NK-92 treated with Interleukin-12 subunit alpha and Interleukin-12 subunit beta, amount 100 ng/mL, for 24 hours (cell line): Measurements from ENCODE around the gene PDZD11.
"Not testable (repeated sequence)": the region's sequence is repeated elsewhere in the genome, so short reads cannot be mapped to it uniquely, and the experiment has no call there.

Experiments used
- DNase-seq: peaks from one replicate; lab custom pipeline; 2025; lab: John Stamatoyannopoulos, UW

Gene PDZD11, protein sequence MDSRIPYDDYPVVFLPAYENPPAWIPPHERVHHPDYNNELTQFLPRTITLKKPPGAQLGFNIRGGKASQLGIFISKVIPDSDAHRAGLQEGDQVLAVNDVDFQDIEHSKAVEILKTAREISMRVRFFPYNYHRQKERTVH

GRCh38 chrX:70289793-70290770, at the start of gene PDZD11, which contains the start of gene KIF4A:
PDZD11 (minus strand) TSS chrX:70289927; CDS start chrX:70289341, 586 bp downstream.
KIF4A (plus strand) TSS chrX:70290104; CDS start chrX:70290459, 355 bp downstream.
- DNase-seq = peak; percentile 69

DNA sequence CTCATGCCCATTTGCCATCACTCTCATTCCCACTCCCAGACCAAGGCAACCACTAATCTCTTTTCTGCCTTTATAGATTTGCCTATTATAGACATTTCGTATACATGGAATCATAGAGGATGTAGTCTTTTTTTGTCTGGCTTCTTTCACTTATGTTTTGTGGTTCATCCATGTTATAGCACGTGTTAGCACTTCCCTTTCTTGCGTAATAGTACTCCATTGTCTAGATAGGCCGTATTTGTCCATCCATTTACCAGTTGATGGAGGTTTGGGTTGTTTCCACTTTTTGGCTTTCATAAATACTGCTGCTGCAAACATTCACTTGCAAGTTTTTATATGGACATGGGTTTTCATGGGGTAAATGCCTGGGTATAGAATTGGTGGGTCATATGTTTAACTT, 48.6 kb upstream of the PDZD11 start:
- DNase-seq = no peak

GRCh38 chrX:70336767-70337166, 47.0 kb upstream of the PDZD11 start:
- no peak for DNase-seq

DNA sequence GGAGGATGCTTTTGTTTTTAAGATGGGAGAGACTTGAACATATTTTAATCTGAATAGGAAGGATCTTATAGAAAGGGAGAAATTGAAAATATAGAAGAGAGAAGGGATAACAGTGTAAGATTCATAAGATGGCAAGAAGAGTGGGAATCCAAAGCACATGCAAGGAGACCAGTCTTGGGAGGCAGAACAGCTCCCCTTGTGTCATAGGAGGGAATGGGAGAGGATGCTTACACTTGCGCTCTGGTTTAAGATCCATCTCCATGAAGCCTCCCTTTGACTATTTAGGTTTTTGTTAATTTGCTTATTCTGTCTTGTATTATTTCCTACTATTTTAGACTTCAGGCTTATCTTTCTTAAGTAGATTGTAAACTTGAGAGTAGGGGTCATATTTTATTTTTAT, 42.9 kb upstream of the PDZD11 start:
- no peak for DNase-seq

- DNase-seq = no peak
Observed at GRCh38 chrX:70331161-70331560, 41.4 kb upstream of the PDZD11 start.

DNA sequence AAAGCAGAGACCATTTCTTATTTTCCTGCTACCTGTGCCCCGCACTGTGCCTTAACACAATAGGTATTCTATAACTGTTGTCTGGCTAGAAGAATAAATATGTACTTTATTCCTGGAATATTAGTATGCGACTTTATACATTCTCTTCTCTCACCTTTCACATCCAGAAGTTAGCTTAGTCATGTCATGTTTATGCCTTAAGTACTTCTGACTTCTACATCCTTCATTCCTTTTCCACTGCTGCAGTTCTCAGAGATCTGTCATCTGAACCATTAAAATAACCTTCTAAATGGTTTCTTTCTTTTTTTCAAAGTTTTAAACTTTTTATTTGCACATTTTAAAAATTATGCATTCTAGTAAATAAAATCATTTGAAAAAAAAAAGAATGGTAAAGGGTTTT, 34.6 kb upstream of the PDZD11 start:
- DNase-seq = no peak

DNA sequence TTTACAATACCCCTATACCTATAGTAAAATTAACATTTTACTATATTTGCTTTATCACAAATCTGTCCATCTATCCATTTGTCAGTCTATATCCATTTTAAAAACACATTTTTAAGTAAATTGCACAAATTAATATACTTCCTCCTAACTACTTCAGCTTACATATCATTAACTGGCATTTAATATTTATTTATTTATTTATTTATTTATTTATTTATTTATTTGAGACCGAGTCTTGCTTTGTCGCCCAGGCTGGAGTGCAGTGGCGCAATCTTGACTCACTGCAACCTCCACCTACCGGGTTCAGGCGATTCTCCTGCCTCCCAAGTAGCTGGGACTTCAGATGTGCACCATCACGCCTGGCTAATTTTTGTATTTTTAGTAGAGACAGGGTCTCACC, 33.9 kb upstream of the PDZD11 start:
- not testable (repeated sequence) for DNase-seq

- DNase-seq = no peak
Observed at GRCh38 chrX:70322784-70323183, 33.1 kb upstream of the PDZD11 start.

DNA sequence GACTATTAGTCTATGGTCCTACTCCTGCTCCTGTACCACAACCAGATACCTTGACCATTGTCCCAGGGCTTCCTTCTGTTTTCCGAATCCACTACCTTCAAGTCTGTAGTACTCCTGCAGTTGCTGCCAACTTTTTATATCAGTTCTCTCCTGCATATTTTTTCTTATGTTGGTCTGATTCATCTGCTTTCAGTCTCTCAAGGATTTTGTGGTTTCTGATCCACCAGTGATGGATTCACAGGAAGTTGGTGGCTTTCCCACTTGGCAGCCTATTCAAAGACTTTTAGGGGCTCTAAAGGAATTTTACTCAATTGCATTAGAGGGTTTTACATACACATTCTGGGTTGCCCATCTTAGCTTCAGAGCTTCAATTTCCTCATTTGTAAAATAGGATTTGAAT, 23.8 kb upstream of the PDZD11 start:
- no peak for DNase-seq

DNA sequence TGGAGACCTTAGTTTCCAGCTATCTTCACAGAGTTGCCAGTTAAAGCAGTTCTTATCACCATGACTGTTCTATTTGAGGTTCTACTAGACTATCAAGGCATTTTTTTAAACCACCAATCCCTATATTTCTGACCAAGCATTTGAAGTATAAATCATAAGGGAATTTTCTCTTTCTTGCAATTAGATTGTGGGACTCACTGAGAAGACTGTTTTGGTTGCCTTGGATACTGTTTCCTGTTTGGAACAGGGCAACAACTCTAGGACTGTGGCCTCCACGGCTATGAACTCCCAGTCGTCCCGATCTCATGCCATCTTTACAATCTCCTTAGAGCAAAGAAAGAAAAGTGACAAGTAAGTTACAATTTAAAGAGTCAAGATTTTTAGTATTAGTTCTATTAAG, 12.0 kb upstream of the PDZD11 start:
- no peak for DNase-seq

GRCh38 chrX:70293621-70294020, 3.9 kb upstream of the PDZD11 start:
- DNase-seq = no peak

GRCh38 chrX:70292788-70293187, 3.1 kb upstream of the PDZD11 start:
- DNase-seq = no peak

DNA sequence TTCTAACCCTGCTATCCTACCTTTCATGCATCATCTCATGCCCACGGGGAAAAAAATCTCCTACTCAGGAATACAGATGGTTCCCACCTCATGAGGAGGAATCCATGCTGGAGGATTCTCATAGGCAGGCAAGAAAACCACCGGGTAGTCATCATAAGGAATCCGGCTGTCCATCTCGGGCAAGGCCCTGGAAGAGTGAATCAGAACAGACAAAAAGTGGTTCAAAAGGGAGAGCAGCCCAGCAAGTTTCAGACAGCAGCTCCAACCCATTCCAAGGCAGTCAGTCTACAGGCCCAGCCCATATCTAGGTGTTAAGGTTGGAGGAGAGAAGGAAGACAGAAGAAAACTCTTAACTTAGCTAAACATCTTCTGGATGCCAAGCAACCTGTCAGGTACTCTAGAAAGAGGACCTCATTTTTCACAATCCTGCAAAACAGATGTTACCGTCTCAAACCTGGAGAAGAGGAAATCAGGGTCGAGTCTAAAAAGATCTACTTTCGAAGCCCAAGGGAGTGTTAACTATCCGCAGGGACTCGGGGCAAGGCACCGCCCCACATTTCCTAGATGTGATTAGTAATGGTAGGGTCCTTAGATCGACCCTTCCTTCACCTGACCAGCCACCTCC, 447 bp downstream of the PDZD11 start:
- DNase-seq = no peak

DNA sequence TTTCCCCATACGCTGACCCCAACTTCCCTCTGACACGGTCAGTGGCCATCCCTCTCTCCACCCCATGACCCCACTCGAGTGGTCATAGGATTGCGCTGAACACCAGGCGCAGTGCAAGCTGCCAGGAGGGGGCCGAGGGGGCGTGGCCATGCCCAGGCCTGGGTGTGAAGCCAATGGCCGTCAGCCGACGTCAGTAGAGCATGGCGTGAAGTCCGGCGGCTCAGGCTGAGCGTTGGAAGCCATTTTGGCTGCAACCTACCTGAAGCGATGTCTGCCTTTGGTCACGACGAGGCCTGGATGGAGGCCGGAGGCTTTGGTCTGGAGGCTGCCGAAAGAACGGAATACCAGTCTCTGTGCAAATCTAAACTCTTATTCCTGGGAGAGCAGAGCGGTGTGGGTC, 7.8 kb downstream of the PDZD11 start, which contains the start of gene RAB41:
TSS of gene RAB41 (plus strand) at position 222 of the 400 bp plus-strand sequence. CDS start at position 268, 46 bp downstream.
- no peak for DNase-seq

DNA sequence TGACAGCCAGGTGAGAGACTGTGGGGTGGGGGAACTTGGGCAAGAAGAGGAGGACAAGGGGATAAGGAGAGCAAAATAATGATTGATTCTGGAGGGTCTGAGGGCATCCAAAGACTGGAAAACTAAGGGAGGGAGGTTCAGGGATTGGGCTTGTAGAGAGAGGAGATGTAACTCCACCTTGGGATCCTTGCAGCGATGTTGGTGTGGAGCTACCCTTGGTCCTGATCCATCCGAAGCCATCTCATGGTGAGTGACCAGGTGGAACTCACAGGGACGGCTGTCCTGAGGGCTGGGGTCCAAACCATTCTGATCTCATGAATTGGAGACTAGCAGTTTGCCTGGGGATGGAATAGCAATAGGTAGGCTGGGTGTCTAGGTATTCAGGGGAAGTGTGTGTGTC, 9.2 kb downstream of the PDZD11 start:
- DNase-seq = no peak

GRCh38 chrX:70279081-70279480, 10.6 kb downstream of the PDZD11 start:
- no peak for DNase-seq

GRCh38 chrX:70274029-70274428, 15.7 kb downstream of the PDZD11 start:
- DNase-seq = not testable (repeated sequence)

- no peak for DNase-seq
Observed at GRCh38 chrX:70268034-70268433, 21.7 kb downstream of the PDZD11 start, which contains the start of gene ARR3. ARR3 (plus strand) TSS chrX:70268334; CDS start chrX:70269386, 1,052 bp downstream.

- DNase-seq = no peak
Observed at GRCh38 chrX:70264784-70265183, 24.9 kb downstream of the PDZD11 start.

- DNase-seq = no peak
Observed at GRCh38 chrX:70262952-70263567, 26.7 kb downstream of the PDZD11 start.

- DNase-seq = no peak
Observed at GRCh38 chrX:70260104-70260503, 29.6 kb downstream of the PDZD11 start, which contains the start of gene P2RY4. P2RY4 (minus strand) TSS chrX:70260204; CDS start chrX:70259624, 580 bp downstream.
